MCF 10A (cell line): Measurements from ENCODE around the gene EQTN. TPM values are rescaled to one million over a fixed set of nuclear protein-coding genes. Genes with fewer than 3 reads are reported as not detected.

ENCODE experiments used
- BruUV-seq: library from RNA; stranded (reverse); fragments of 400-500 nt; replicated peaks from 2 replicates; lab custom pipeline; 2021; lab: Mats Ljungman, UMichigan
- CTCF ChIA-PET: fragments of 300-600 bp; sonication (Branson Sonifier 250); formaldehyde crosslinking; extraction: SDS; loops from one replicate; lab custom pipeline; 2021; ENCODE audit warnings: antibody characterized with exemption, inconsistent platforms; lab: Yijun Ruan, JAX
- POLR2A ChIA-PET: fragments of 300-600, 350-650 bp; sonication (Branson Sonifier 250); formaldehyde crosslinking; extraction: SDS; loops from one replicate; lab custom pipeline; 2020; ENCODE audit warnings: antibody characterized with exemption, inconsistent platforms; lab: Yijun Ruan, JAX
- DNase-seq: peaks from one replicate; pipeline ENCODE4 v3.0.0-alpha.2; 2018; ENCODE audit not compliant: unreplicated experiment
- H3K27ac Mint-ChIP-seq: one replicate; pipeline ENCODE4 v1.8.0; 2022; ENCODE audit warnings: mild to moderate bottlenecking, low read depth, mixed read lengths; ENCODE audit not compliant: unreplicated experiment
- H3K27me3 Mint-ChIP-seq: one replicate; pipeline ENCODE4 v1.8.0; 2022; ENCODE audit warnings: mixed read lengths; ENCODE audit not compliant: insufficient read depth, unreplicated experiment
- H3K36me3 Mint-ChIP-seq: one replicate; pipeline ENCODE4 v1.8.0; 2022; ENCODE audit warnings: mild to moderate bottlenecking, moderate library complexity, mixed read lengths; ENCODE audit not compliant: insufficient read depth, unreplicated experiment
- H3K4me1 Mint-ChIP-seq: one replicate; pipeline ENCODE4 v1.8.0; 2022; ENCODE audit warnings: mixed read lengths; ENCODE audit not compliant: insufficient read depth, unreplicated experiment
- H3K4me3 Mint-ChIP-seq: one replicate; pipeline ENCODE4 v1.8.0; 2022; ENCODE audit warnings: mild to moderate bottlenecking, moderate library complexity, mixed read lengths; ENCODE audit not compliant: unreplicated experiment
- H3K9me3 Mint-ChIP-seq: one replicate; pipeline ENCODE4 v1.8.0; 2022; ENCODE audit warnings: mixed read lengths; ENCODE audit not compliant: unreplicated experiment
- CTCF ChIP-seq: fragments of 200-600 bp; IDR thresholded peaks from one replicate; pipeline ENCODE4 v1.8.0; 2022; ENCODE audit warnings: antibody characterized with exemption, mild to moderate bottlenecking; ENCODE audit not compliant: unreplicated experiment
- intact Hi-C: fragments of 100-400 bp; cut with micrococcal nuclease; formaldehyde crosslinking; loops from 2 replicates; pipeline ENCODE4 v1.14.1; 2022
- total RNA-seq: library from RNA; stranded (reverse); gene quantifications from 2 replicates; pipeline ENCODE4 v1.2.3, GENCODE V29; 2022

EQTN gene
- total RNA-seq, 1 experiment from 2014 or later, result not detected

- CTCF ChIA-PET, result interaction anchor here (0.6 to 2.3 kb wide), 8 partner anchors 16 to 252 kb away, joined by 3 to 17 read pairs (median 3); no protein-coding TSS in a partner anchor
- POLR2A ChIA-PET, result interaction anchor here (0.6 kb wide), 1 partner anchor 157 kb away, joined by 3 read pairs; no protein-coding TSS in a partner anchor
- no peak overlapping the region for H3K27ac Mint-ChIP-seq
- no peaks in the 10 kb centered on the region for H3K36me3 Mint-ChIP-seq
- no peaks in the 10 kb centered on the region for H3K9me3 Mint-ChIP-seq
- no peaks in the 10 kb centered on the region for H3K27me3 Mint-ChIP-seq
- no TSS peak for BruUV-seq
- no peak for TF ChIP-seq CTCF
- no peak for DNase-seq
- peaks cover 10% of the 10 kb centered on the region for H3K4me1 Mint-ChIP-seq
- H3K4me3 Mint-ChIP-seq, result no peak overlapping the region
- intact Hi-C loops, result loop anchor here (5.0 to 10.0 kb wide), 2 partner anchors 155 to 387 kb away; partner anchors contain the start of gene CAAP1
Observed at GRCh38 chr9:27279611-27280010, 17.3 kb downstream of the EQTN start.

GRCh38 chr9:27278374-27278773, 18.6 kb downstream of the EQTN start:
- BruUV-seq, result no TSS peak
- Mint-ChIP-seq H3K4me3 (no peak overlapping the region), H3K4me1 (peaks cover 10% of the 10 kb centered on the region), H3K9me3 (no peaks in the 10 kb centered on the region), H3K27ac (no peak overlapping the region), H3K36me3 (no peaks in the 10 kb centered on the region), H3K27me3 (no peaks in the 10 kb centered on the region)
- POLR2A ChIA-PET, result no interaction called here
- CTCF ChIA-PET, result interaction anchor here (0.7 to 2.3 kb wide), 6 partner anchors 19 to 251 kb away, joined by 3 to 17 read pairs (median 3); no protein-coding TSS in a partner anchor
- intact Hi-C loops, result loop anchor here (5.0 to 10.0 kb wide), 2 partner anchors 154 to 386 kb away; partner anchors contain the start of gene CAAP1
- TF ChIP-seq CTCF, result no peak
- peak; percentile 11 for DNase-seq

DNA sequence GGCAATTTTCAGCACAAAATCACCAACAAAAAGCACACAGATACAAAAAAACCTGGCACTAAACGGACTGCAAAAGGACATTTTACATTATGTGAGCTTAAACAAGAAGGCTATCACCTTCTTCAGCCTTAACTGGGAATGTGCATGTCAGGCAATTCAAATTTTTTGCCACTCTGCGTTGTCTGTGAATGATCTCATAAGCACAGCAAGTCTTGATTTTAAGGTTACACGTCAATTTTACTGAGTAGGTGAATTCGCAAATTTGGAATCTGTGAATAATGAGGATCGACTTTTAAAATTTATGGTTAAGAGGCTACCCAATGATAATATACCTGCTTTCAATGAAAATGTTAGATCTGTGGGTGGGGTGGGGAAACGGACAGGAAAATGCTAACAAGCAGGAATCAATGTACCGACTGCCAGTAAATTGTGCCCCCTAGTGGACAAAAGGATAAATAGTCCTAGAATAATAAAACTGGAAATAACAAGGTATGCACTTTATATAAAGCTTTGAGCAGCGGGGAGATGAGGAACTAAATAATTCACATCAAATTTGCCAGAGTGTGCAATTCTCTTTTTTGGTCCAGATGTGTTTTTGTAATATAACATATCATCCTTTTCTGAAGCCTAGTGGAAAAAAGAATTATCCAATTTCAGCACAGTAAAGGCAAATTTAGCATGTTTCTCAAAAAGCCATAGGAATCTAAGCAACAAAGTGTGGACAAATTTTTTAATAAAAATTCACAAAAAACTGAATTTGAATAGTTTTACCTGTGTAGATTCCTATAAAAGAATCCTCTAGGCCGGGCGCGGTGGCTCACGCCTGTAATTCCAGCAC, 20.5 kb downstream of the EQTN start:
- peak; percentile 70 for DNase-seq
- CTCF ChIA-PET, result interaction anchor here (0.6 to 4.5 kb wide), 31 partner anchors 8 to 1465 kb away, joined by 3 to 56 read pairs (median 4); no protein-coding TSS in a partner anchor
- Mint-ChIP-seq H3K9me3 (no peaks in the 10 kb centered on the region), H3K27me3 (no peaks in the 10 kb centered on the region), H3K4me1 (peaks cover 10% of the 10 kb centered on the region), H3K27ac (peak overlapping the region; percentile 57), H3K4me3 (peak overlapping the region; percentile 2), H3K36me3 (no peaks in the 10 kb centered on the region)
- BruUV-seq, result no TSS peak
- peak; percentile 60 for TF ChIP-seq CTCF
- intact Hi-C loops, result loop anchor here (1.0 to 10.0 kb wide), 5 partner anchors 29 to 384 kb away; partner anchors contain the start of gene CAAP1
- POLR2A ChIA-PET, result no interaction called here

- DNase-seq, result no peak
- ChIA-PET POLR2A (interaction anchor here (0.6 kb wide), 1 partner anchor 70 kb away, joined by 3 read pairs; no protein-coding TSS in a partner anchor), CTCF (interaction anchor here (0.9 to 1.3 kb wide), 2 partner anchors 12 to 240 kb away, joined by 4 to 6 read pairs; no protein-coding TSS in a partner anchor)
- Mint-ChIP-seq H3K27me3 (no peaks in the 10 kb centered on the region), H3K4me1 (peaks cover 10% of the 10 kb centered on the region), H3K9me3 (no peaks in the 10 kb centered on the region), H3K27ac (no peak overlapping the region), H3K36me3 (no peaks in the 10 kb centered on the region), H3K4me3 (no peak overlapping the region)
- intact Hi-C loops, result loop anchor here (10.0 kb wide), 1 partner anchor 148 kb away; no protein-coding TSS in a partner anchor
- no peak for TF ChIP-seq CTCF
- BruUV-seq, result no TSS peak
Observed at GRCh38 chr9:27273186-27273585, 23.8 kb downstream of the EQTN start.
